ENCODE results near the gene RUBCN.
"Not testable (repeated sequence)": the region's sequence is repeated elsewhere in the genome, so short reads cannot be mapped to it uniquely, and the experiment has no call there.

The RUBCN gene

GRCh38 chr3:197664414-197665141 is 72.1 kb downstream of the RUBCN start:
- CTCF ChIA-PET: not testable (repeated sequence)
- H3K4me3 ChIP-seq (ENCODE audit: low read depth, low read length): peak overlapping the region; percentile 30
- 0 out of 2 replicates have a peak, but pooled peaks have one; percentile 21 for TF ChIP-seq ZNF335 (tag by site-specific recombination; conservative IDR thresholded peaks at IDR 0.05)
- TF ChIP-seq ZBTB26 (tag by site-specific recombination; optimal IDR thresholded peaks at IDR 0.05): peak; percentile 68

GRCh38 chr3:197663367-197664140 is 73.2 kb downstream of the RUBCN start:
- H3K36me3 ChIP-seq (ENCODE audit: control insufficient read depth in 2 of 2, insufficient read depth in 1 of 2, low read length in 2 of 2); H3K4me1 ChIP-seq (ENCODE audit: control insufficient read depth, insufficient read depth, low read length); H3K4me3 ChIP-seq (ENCODE audit: low read depth, low read length); POLR2A ChIA-PET; H3K9me3 ChIP-seq (ENCODE audit: control insufficient read depth, insufficient read depth, low read depth, low read length); CTCF ChIA-PET; H3K27ac ChIP-seq (ENCODE audit: extremely low read depth, low read depth, low read length): not testable (repeated sequence)
- TF ChIP-seq ZBTB26 (tag by site-specific recombination; optimal IDR thresholded peaks at IDR 0.05) (peak; percentile 23), ZSCAN4 (tag by site-specific recombination; IDR thresholded peaks at IDR 0.05) (peak; percentile 96)

More at GRCh38 chr3:197664414-197665141, 72.1 kb downstream of the RUBCN start:
- H3K27ac ChIP-seq (ENCODE audit: extremely low read depth, low read depth, low read length); H3K9me3 ChIP-seq (ENCODE audit: control insufficient read depth, insufficient read depth, low read depth, low read length); H3K36me3 ChIP-seq (ENCODE audit: control insufficient read depth in 2 of 2, insufficient read depth in 1 of 2, low read length in 2 of 2); POLR2A ChIA-PET; H3K4me1 ChIP-seq (ENCODE audit: control insufficient read depth, insufficient read depth, low read length): not testable (repeated sequence)

GRCh38 chr3:197662352-197662751 is 74.4 kb downstream of the RUBCN start:
- POLR2A ChIA-PET; H3K4me1 ChIP-seq (ENCODE audit: control insufficient read depth, insufficient read depth, low read length); H3K4me3 ChIP-seq (ENCODE audit: low read depth, low read length); H3K9me3 ChIP-seq (ENCODE audit: control insufficient read depth, insufficient read depth, low read depth, low read length); H3K36me3 ChIP-seq (ENCODE audit: control insufficient read depth in 2 of 2, insufficient read depth in 1 of 2, low read length in 2 of 2); CTCF ChIA-PET; H3K27ac ChIP-seq (ENCODE audit: extremely low read depth, low read depth, low read length): not testable (repeated sequence)

- POLR2A ChIA-PET; H3K9me3 ChIP-seq (ENCODE audit: control insufficient read depth, insufficient read depth, low read depth, low read length); H3K4me3 ChIP-seq (ENCODE audit: low read depth, low read length); H3K4me1 ChIP-seq (ENCODE audit: control insufficient read depth, insufficient read depth, low read length); CTCF ChIA-PET; H3K27ac ChIP-seq (ENCODE audit: extremely low read depth, low read depth, low read length); H3K36me3 ChIP-seq (ENCODE audit: control insufficient read depth in 2 of 2, insufficient read depth in 1 of 2, low read length in 2 of 2): not testable (repeated sequence)
- TF ChIP-seq ZFP69B (tag by site-specific recombination; IDR thresholded peaks at IDR 0.05) (0 out of 2 replicates have a peak, but pooled peaks have one; percentile 19), ZFHX2 (tag by site-specific recombination; conservative IDR thresholded peaks at IDR 0.05) (peak; percentile 38; the same call in 1 of the 2 replicates)
Observed at GRCh38 chr3:197661874-197662273, 74.8 kb downstream of the RUBCN start.

- H3K36me3 ChIP-seq (ENCODE audit: control insufficient read depth in 2 of 2, insufficient read depth in 1 of 2, low read length in 2 of 2); CTCF ChIA-PET; POLR2A ChIA-PET; H3K4me3 ChIP-seq (ENCODE audit: low read depth, low read length); H3K4me1 ChIP-seq (ENCODE audit: control insufficient read depth, insufficient read depth, low read length); H3K27ac ChIP-seq (ENCODE audit: extremely low read depth, low read depth, low read length); H3K9me3 ChIP-seq (ENCODE audit: control insufficient read depth, insufficient read depth, low read depth, low read length): not testable (repeated sequence)
Observed at GRCh38 chr3:197661234-197661834, 75.4 kb downstream of the RUBCN start.

GRCh38 chr3:197659701-197660100 is 77.0 kb downstream of the RUBCN start:
- H3K4me1 ChIP-seq (ENCODE audit: control insufficient read depth, insufficient read depth, low read length); CTCF ChIA-PET; H3K36me3 ChIP-seq (ENCODE audit: control insufficient read depth in 2 of 2, insufficient read depth in 1 of 2, low read length in 2 of 2); POLR2A ChIA-PET; H3K4me3 ChIP-seq (ENCODE audit: low read depth, low read length); H3K27ac ChIP-seq (ENCODE audit: extremely low read depth, low read depth, low read length); H3K9me3 ChIP-seq (ENCODE audit: control insufficient read depth, insufficient read depth, low read depth, low read length): not testable (repeated sequence)

- H3K9me3 ChIP-seq (ENCODE audit: control insufficient read depth, insufficient read depth, low read depth, low read length); CTCF ChIA-PET; H3K36me3 ChIP-seq (ENCODE audit: control insufficient read depth in 2 of 2, insufficient read depth in 1 of 2, low read length in 2 of 2); H3K4me3 ChIP-seq (ENCODE audit: low read depth, low read length); POLR2A ChIA-PET; H3K27ac ChIP-seq (ENCODE audit: extremely low read depth, low read depth, low read length); H3K4me1 ChIP-seq (ENCODE audit: control insufficient read depth, insufficient read depth, low read length): not testable (repeated sequence)
Observed at GRCh38 chr3:197659144-197659543, 77.6 kb downstream of the RUBCN start.

- CTCF ChIA-PET; H3K4me3 ChIP-seq (ENCODE audit: low read depth, low read length); H3K9me3 ChIP-seq (ENCODE audit: control insufficient read depth, insufficient read depth, low read depth, low read length); H3K36me3 ChIP-seq (ENCODE audit: control insufficient read depth in 2 of 2, insufficient read depth in 1 of 2, low read length in 2 of 2); POLR2A ChIA-PET; H3K27ac ChIP-seq (ENCODE audit: extremely low read depth, low read depth, low read length); H3K4me1 ChIP-seq (ENCODE audit: control insufficient read depth, insufficient read depth, low read length): not testable (repeated sequence)
Observed at GRCh38 chr3:197658706-197659105, 78.0 kb downstream of the RUBCN start.
